ENCODE results near the gene MAD1L1.

- TF ChIP-seq CTCF (IDR thresholded peaks at IDR 0.05 in 8 of 11, conservative IDR thresholded peaks at IDR 0.05 in 3 of 11) (no peak), POLR2A (IDR thresholded peaks at IDR 0.05) (no peak)
These were observed 264.2 kb downstream of the MAD1L1 start for GRCh38 chr7:1968397-1969111.
